Motor neuron (in vitro differentiated cells): ENCODE data around the gene ADGRA1. TPM values are rescaled to one million over a fixed set of nuclear protein-coding genes. Genes with fewer than 3 reads are reported as not detected.
A peak's percentile ranks its signal among the peaks of the same experiment; 100 is the strongest.

Experiments used
- ATAC-seq, 8 experiments: fragments of 200-7000 bp; cut with Tn5 transposase; replicated peaks in 6 of 8; 2 replicates each; pipeline ENCODE4 v1.8.0; 2021; ENCODE audit warnings: mild to moderate bottlenecking in 8 of 8, moderate library complexity in 8 of 8
- H3K27ac ChIP-seq, 2 donors: fragments of 250-450 bp; sonication (Bioruptor Pico); 2 replicates each; pipeline ENCODE4 v1.9.0; 2021; ENCODE audit warnings: antibody characterized with exemption in 2 of 2, mild to moderate bottlenecking in 2 of 2, moderate library complexity in 1 of 2
- H3K4me1 ChIP-seq, 2 donors: fragments of 250-450 bp; sonication (Bioruptor Pico); replicated peaks in 1 of 2; 2 replicates each; pipeline ENCODE4 v1.6.1; 2021; ENCODE audit warnings: antibody characterized with exemption in 2 of 2, mild to moderate bottlenecking in 2 of 2, moderate library complexity in 1 of 2
- H3K4me3 ChIP-seq, 5 donors: fragments of 250-450 bp; sonication (Bioruptor Pico); 2 replicates each; pipeline ENCODE4 v1.9.0; 2021; ENCODE audit warnings: antibody characterized with exemption in 5 of 5, mild to moderate bottlenecking in 5 of 5, moderate library complexity in 4 of 5
- WGBS, 10 experiments: fragments of 450-650 bp; shearing (Covaris generic); methylation state at CpG; one replicate each; pipeline ENCODE4 v1.0.0; 2022; 5-methylcytosine and 5-hydroxymethylcytosine counted together
- in situ Hi-C, 9 experiments: fragments of 400-800 bp; cut with MboI; loops; one replicate each; pipeline ENCODE4 v1.15.0; 2021; ENCODE audit warnings: low sequenced_read_pairs in 9 of 9, low pct_unique_long_range_greater_than_20kb in 2 of 9; ENCODE audit not compliant: unreplicated experiment in 9 of 9
- total RNA-seq, 8 experiments: library from RNA; unstranded; fragments of 300-600 nt; gene quantifications; 2 replicates each; pipeline versions ENCODE4 v1.2.3 to v1.2.4, GENCODE V29; 2022

ADGRA1 gene
- total RNA-seq, 8 experiments from 2014 or later: 0.09 to 6.3 (median 1.9) TPM

DNA sequence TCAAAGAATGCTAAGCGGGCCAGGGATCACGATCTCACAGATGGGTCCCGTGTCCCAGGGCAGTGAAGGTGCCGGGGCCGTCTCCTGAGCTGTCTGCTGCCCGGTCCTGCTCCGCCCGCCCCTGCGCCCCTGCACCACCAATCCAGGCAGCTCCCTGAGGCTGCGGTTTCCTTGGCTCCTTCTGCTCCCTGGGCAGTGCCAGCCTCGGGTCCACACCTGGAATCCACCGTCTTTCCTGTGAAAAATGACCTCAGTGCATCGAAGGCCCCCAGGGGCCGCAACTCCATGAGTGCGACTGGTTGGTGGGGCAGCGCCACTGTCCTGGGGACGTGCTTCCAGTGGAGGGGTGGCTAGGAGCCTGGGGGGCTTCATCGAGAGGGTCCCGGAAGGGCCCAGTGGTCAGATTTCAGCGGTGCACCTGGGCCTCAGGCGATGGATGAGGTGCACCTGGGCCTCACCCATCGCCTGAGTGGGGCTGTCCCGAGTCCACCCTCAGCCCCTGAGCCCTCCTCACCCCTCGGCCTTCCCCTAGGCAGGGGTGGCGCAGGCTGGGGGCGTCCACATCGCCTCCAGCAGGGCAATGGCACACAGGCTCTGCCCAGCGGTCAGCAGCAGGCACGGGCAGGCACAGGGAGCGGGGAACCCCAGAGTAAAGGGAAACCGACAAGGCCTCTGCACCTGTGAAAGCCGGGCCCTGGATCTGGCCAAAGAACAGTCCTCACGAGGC is 27.2 kb downstream of the ADGRA1 start:
- in situ Hi-C loops: loop anchor here in 3 of 9 experiments (25.0 kb wide), 1 partner anchor 178 kb away; the partner anchor contains the start of gene CFAP46 (in 3 of the 3)
- H3K27ac ChIP-seq: no peak overlapping the region
- no peak overlapping the region for H3K4me3 ChIP-seq
- no peaks in the 10 kb centered on the region for H3K4me1 ChIP-seq
- ATAC-seq: no peak
- 31 to 100% (median 69%) methylated on average over 1 to 3 of the region's 33 CpGs; no CpG with 5 or more reads in 6 of the 10 experiments for WGBS, 10 experiments

DNA sequence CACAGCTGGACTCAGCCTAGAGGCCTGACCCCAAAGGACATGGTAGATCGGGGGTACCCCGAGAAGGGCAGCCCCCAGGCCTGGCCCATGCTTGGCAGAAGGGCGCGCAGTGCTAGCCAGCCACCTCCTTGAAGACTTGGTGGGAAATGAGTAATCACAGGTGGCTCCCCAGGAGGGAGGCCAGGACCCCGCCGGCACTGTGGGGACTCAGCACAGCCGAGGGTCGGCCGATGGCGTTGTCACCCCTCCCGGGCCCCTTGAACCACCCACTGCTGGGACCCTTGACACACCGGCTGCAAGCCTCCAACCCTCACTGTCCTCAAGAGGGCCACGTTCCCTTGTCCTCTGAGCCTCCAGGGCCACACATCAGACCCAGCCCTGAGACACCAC is 27.7 kb downstream of the ADGRA1 start:
- no peak for ATAC-seq
- Histone ChIP-seq H3K27ac (no peak overlapping the region), H3K4me3 (no peak overlapping the region), H3K4me1 (no peaks in the 10 kb centered on the region)
- 87% methylated on average over 3 of the region's 13 CpGs; no CpG with 5 or more reads in 9 of the 10 experiments for WGBS, 10 experiments
- in situ Hi-C loops: loop anchor here in 3 of 9 experiments (25.0 kb wide), 1 partner anchor 178 kb away; the partner anchor contains the start of gene CFAP46 (in 3 of the 3)

DNA sequence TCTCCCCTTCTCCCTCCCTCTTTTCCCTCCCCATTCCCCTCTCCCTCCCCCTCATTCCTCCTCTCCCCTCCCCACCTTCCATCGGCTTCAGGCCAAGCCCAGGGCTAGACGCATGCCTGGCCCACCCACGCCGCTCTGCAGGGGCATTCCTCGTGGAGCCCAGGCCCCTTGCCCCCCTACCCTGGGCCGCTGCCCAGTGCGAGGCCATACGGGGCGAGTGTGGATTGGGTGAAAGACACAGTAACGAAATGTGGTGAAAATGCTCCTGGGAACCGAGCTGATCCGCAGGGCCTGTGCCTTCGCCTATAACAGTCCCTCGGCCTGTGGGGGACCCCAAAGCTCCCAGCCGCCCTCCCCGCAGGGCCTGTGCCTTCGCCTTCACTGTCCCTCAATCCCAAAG is 28.3 kb downstream of the ADGRA1 start:
- Histone ChIP-seq H3K4me1 (no peaks in the 10 kb centered on the region), H3K27ac (no peak overlapping the region), H3K4me3 (no peak overlapping the region)
- in situ Hi-C loops: loop anchor here in 3 of 9 experiments (25.0 kb wide), 1 partner anchor 179 kb away; the partner anchor contains the start of gene CFAP46 (in 3 of the 3)
- WGBS, 10 experiments: no CpG with 5 or more reads among the region's 17 CpGs
- no peak for ATAC-seq

DNA sequence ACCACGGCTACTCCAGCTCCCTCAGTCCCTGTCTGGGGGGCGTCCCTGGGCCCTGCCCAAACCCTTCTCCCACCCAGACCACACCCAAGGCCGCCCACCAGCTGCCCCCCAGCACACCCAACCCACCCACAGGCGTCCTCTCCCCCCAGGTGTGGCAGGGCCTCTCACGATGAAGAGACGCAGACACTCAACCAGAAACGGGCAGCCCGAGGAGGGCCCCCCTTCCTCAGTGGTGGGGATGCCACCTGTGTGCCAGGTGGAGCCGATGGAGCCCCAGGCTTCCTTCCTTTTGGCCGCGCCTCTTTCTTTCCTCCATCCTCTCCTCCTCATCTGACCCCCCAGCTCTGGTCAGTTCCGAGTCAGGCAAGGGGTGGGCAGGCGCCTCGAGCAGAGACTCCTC is 28.7 kb downstream of the ADGRA1 start:
- Histone ChIP-seq H3K27ac (no peak overlapping the region), H3K4me3 (no peak overlapping the region), H3K4me1 (no peaks in the 10 kb centered on the region)
- in situ Hi-C loops: loop anchor here in 3 of 9 experiments (25.0 kb wide), 1 partner anchor 179 kb away; the partner anchor contains the start of gene CFAP46 (in 3 of the 3)
- ATAC-seq: no peak
- 40 to 80% methylated on average over 1 of the region's 14 CpGs; no CpG with 5 or more reads in 8 of the 10 experiments for WGBS, 10 experiments

DNA sequence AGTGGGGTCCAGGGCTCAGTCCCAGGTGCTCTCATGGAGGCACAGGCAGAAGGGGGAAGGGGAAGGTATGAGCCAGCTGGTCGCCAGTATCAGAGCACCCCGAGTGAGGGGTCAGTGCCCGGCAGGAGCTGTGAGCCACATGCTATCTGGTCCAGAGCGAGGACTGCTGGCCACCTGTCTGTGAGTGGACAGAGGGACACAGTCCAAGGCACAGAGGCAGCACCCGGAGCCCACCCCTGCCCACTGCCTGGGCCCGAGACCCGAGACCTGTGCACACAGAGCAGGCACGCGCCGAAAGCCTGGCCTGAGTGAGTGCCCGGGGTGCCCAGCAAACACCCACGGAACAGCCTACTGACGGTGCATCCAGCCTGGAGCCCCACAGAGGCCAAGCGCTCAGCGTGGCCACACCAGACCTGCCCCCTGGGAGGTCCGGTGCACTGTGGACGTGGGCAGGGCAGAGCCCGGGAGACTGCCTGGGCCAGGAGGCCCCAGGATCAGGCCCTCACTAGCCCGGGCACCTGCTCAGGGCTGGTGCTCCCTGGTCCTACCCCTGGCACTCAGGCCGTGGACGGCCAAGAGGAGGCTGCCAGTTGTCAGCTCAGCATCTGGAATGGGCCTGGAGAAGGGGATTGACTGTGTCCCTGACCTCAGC is 29.4 kb downstream of the ADGRA1 start:
- H3K4me3 ChIP-seq: no peak overlapping the region
- 20 to 100% (median 82%) methylated on average over 1 to 3 of the region's 21 CpGs; no CpG with 5 or more reads in 5 of the 10 experiments for WGBS, 10 experiments
- H3K4me1 ChIP-seq: no peaks in the 10 kb centered on the region
- in situ Hi-C loops: loop anchor here in 3 of 9 experiments (25.0 kb wide), 1 partner anchor 180 kb away; the partner anchor contains the start of gene CFAP46 (in 3 of the 3)
- peak in 2 of 8 experiments; percentile 10 to 47 for ATAC-seq
- no peak overlapping the region for H3K27ac ChIP-seq

DNA sequence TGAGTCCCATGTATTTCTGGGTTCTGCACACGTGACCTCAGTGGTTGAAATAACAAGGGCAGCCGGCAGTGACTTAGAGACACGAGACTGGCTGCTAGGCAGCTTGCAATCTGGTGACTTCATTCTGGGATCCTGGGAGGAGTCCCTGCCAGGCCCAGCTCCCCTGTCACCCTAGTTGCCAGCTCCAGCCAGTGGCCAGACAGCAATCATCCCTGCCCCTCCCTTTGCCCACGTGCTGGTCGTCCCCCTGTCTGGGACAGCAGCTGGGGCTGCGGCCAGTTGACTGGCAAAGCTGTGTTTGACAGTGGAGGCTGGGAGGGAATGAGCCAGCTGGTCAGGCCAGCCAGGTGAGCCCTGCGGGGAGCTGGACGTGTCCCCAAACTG is 30.0 kb downstream of the ADGRA1 start:
- peak in 6 of 8 experiments; percentile 58 to 78 (median 69) for ATAC-seq
- in situ Hi-C loops: loop anchor here in 3 of 9 experiments (25.0 kb wide), 1 partner anchor 180 kb away; the partner anchor contains the start of gene CFAP46 (in 3 of the 3)
- Histone ChIP-seq H3K4me3 (no peak overlapping the region), H3K27ac (no peak overlapping the region), H3K4me1 (no peaks in the 10 kb centered on the region)
- 30 to 100% (median 82%) methylated on average over 1 to 4 of the region's 8 CpGs; no CpG with 5 or more reads in 6 of the 10 experiments for WGBS, 10 experiments

DNA sequence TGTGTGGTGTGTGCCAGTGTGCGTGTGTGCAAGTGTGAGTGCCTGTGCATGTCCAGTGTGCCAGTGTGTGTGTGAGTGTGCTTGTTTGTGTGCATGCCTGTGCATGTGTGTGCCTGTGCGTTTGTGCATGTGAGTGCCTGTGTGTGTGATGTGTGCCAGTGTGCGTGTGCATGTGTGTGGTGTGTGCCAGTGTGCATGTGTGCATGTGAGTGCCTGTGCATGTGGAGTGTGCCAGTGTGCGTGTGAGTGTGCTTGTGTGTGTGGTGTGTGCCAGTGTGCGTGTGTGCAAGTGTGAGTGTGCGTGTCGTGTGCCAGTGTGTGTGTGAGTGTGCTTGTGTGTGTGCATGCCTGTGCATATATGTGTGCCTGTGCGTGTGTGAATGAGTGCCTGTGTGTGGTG is 33.8 kb downstream of the ADGRA1 start:
- Histone ChIP-seq H3K4me1 (peaks cover 4 to 5% of the 10 kb centered on the region in 2 donors), H3K4me3 (no peak overlapping the region), H3K27ac (no peak overlapping the region)
- WGBS, 10 experiments: 63 to 100% (median 92%) methylated on average over 1 to 5 of the region's 8 CpGs; no CpG with 5 or more reads in 5 of the 10 experiments
- no peak for ATAC-seq
- in situ Hi-C loops: loop anchor here in 5 of 9 experiments (10.0 to 25.0 kb wide), 2 partner anchors 177 to 184 kb away; partner anchors contain the start of gene CFAP46 (in 5 of the 5)

DNA sequence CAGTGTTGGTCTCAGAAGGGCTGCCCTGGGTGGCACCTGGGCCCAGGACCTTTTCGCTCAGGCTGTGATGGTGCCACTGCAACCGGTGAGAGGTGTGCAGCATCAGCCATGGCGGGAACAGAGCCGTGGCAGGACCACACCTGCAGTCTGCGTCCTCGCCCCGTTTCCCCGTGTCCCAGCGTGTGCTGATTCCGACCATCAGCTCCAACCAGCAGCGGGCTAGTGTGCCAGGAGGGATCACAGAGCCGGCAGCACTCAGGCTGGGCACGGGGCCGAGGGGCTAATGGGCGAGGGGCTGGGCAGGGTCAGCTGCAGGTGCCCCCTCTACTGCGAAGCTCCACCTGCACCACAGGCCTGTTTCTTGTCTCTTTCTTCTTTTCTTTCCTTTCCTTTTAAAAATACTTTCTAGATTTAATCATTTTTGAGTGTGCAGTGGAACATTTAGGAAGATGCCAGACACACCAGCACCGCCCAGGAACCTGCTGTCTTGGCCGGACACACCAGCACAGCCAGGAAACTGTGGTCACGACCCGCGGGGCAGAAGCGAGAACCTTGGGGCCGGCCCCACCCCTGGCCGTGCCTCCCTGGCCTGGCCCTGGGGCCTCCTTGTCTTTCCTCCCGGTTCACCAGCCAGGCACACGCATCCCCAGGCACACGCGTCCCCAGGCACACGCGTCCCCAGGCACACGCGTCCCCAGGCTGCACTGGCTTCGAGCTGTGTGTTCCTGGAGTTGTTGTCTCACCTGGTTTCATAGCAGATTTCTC is 34.6 kb downstream of the ADGRA1 start:
- ATAC-seq: no peak
- Histone ChIP-seq H3K4me3 (no peak overlapping the region), H3K4me1 (peaks cover 4 to 5% of the 10 kb centered on the region in 2 donors), H3K27ac (no peak overlapping the region)
- WGBS, 10 experiments: 60 to 95% (median 85%) methylated on average over 3 to 8 of the region's 33 CpGs; no CpG with 5 or more reads in 3 of the 10 experiments
- in situ Hi-C loops: loop anchor here in 5 of 9 experiments (10.0 to 25.0 kb wide), 2 partner anchors 178 to 185 kb away; partner anchors contain the start of gene CFAP46 (in 5 of the 5)

DNA sequence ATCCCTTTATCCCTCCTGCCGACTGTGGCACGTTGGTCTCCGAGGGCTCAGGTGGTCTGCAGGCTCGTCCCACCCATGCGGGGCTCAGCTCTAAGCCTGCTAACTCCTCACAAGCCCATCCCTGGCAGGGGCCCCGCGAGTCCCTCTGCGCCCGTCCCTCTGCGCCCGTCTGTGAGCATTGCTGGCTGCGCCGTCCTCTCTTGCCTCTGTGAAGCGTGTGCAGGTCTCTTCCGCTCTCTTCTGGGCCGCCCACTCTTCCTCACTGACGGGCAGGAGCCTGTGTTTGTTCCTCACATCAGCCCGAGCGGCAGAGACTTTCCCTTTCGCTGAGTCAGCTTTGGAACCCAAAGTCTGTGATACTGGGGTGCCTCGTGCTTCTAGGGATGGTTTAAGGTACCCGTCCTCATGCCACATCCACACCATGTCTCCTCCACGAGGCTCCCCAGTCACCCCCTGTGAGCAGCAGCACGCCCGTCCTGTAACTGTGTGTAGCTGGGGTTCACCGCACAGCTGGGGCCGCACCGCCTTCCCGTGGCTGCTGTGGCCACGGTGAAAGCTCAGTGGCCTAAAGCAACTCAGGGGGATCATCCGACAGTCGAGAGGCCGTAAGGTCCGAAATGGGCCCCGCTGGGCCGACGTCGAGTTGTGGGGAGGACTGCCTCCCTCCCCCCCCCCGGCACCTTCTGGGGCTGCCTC is 35.5 kb downstream of the ADGRA1 start:
- Histone ChIP-seq H3K4me3 (no peak overlapping the region), H3K4me1 (peaks cover 4 to 5% of the 10 kb centered on the region in 2 donors), H3K27ac (no peak overlapping the region)
- in situ Hi-C loops: loop anchor here in 5 of 9 experiments (10.0 to 25.0 kb wide), 2 partner anchors 178 to 186 kb away; partner anchors contain the start of gene CFAP46 (in 5 of the 5)
- ATAC-seq: no peak
- WGBS, 10 experiments: 76 to 92% (median 77%) methylated on average over 3 to 15 of the region's 39 CpGs; no CpG with 5 or more reads in 7 of the 10 experiments

DNA sequence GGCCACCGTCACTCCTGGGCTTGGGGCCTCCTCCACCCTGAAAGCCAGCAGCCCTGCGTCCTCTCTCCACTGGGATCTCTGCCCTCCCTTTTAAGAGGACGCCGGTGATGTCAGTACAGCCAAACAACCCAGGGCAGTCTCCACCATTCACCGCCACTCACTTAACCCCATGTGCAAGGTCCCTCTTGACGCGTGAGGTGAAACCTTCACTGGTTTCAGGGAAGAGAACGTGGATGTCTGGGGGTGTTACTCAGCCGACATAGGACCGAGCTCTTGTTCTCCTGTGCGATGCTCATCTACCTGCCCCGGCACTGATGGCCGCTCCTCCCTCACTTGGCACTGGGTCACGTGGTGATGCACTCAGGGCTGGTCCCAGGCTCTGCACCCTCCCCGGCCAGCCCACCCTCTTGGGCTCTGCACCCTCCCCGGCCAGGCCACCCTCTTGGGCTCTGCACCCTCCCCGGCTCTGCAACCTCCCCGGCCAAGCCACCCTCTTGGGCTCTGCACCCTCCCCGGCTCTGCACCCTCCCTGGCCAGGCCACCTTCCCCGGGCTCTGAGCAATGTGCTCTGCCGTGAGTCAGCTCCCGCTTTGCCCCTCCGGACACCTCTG is 36.1 kb downstream of the ADGRA1 start:
- Histone ChIP-seq H3K4me3 (no peak overlapping the region), H3K27ac (no peak overlapping the region), H3K4me1 (peaks cover 4 to 5% of the 10 kb centered on the region in 2 donors)
- peak in 4 of 8 experiments; percentile 3 to 16 (median 12) for ATAC-seq
- in situ Hi-C loops: loop anchor here in 5 of 9 experiments (10.0 to 25.0 kb wide), 2 partner anchors 179 to 187 kb away; partner anchors contain the start of gene CFAP46 (in 5 of the 5)
- 26 to 100% (median 100%) methylated on average over 1 to 6 of the region's 23 CpGs; no CpG with 5 or more reads in 7 of the 10 experiments for WGBS, 10 experiments
